ENCODE measurements around the gene RALGAPA1.
"Not testable (repeated sequence)": the region's sequence is repeated elsewhere in the genome, so short reads cannot be mapped to it uniquely, and the experiment has no call there.

Gene RALGAPA1

DNA sequence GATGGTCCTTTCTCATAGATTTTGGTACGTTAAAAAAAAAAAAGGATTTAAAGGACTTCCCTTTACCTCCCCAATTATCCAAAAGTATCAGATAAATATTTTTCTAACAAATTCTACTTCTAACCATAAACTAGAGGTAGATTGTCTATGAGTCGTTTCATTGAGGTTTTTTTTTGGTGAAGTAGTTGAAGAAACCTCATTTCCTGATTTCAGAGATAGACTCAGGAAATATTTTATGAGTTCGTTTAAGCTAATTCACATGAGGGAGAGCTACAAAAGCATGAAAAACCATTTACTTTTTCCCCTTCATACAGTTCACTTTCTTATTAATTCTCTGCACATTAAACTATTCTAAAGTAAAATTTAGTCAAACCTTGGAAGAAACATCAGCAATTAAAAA, 112.5 kb downstream of the RALGAPA1 start:
- peak; percentile 57 for DNase-seq

DNA sequence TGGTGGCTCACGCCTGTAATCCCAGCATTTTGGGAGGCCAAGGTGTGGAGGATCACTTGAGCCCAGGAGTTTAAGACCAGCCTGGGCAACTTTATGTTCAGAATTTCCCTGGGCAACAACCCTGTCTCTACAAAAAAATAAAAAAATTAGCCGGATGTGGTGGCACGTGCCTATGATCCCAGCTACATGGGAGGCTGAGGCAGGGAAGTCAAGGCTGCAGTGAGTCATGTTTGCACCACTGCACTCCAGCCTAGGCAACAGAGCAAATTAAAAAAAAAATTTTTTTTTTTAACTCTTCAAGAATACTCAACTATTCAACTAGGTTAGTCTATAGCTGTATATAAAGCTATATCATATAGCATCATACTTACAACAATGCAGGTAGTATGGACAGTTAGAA, 113.0 kb downstream of the RALGAPA1 start:
- peak; percentile 27 for DNase-seq

DNA sequence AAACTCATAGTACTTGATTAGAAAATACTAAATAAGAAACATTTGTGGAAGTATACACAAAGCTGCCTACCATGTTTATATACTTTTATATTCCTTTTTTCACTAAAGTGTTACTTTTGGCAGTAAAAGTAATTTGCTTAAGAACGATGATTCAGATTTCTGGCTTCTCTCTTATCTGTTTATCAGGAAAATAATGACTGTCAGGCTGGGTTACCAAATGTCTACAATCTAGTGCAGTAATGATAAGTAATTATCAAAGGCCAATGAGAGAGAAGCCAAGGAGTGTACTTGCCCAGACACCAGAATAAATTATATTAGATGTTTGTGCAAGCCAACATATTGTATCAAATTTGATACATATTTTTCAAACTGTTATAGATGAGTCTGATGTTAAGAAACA, 113.4 kb downstream of the RALGAPA1 start:
- DNase-seq: no peak

DNA sequence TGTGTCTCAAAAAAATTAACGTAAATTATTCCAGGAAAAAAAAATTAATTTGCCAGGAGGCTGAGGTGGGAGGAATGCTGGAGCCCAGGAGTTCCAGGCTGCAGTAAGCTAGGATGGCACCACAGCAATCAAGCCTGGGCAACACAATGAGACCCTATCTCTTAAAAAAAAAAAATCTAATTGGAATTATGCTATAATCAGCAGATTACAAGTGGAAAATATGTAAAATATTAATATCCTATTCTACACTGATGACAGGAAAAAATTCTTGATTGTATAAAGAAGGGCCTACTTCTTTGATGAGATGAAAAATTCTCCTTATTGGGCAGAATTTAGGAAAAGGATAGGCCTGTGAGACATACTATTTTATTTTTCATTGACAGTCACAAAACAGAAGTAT, 114.0 kb downstream of the RALGAPA1 start:
- no peak for DNase-seq

GRCh38 chr14:35689000-35689460, 120.1 kb downstream of the RALGAPA1 start:
- DNase-seq: peak; percentile 13

DNA sequence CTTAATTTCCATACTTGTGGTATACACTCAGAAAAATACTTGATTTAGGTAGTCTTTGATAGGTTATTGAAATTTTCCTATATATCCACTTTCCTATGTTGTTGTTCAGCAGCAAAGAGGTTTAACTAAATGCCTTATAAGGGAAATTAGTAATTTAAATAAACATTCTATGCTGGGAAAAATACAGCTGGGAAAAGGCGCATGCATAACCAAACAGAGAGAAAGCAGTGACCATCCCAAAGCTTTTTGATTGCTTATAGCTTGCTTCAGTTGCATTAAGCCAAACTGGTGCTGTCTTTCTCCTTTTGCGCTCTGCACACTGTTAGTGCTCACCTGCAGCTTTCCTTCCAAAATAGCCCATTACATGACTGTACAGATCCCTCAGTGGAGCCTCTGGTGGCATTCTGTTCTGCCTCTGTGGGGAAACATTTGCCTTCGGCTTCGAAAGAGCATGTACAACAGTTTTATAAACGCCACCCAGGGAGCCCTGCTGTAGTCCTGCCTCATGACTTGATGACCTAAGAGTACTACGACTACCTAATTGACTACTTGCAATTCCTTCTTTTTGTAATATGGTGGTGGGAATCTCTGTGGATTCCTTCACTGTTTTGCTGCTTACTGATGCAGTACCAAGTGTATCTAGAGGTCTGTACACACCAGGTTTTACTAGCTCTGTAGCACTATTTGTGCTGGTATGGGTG, 120.8 kb downstream of the RALGAPA1 start:
- no peak for DNase-seq

- DNase-seq: no peak
Observed at GRCh38 chr14:35687335-35687939, 121.7 kb downstream of the RALGAPA1 start.

GRCh38 chr14:35683688-35684087, 125.4 kb downstream of the RALGAPA1 start:
- DNase-seq: not testable (repeated sequence)

DNA sequence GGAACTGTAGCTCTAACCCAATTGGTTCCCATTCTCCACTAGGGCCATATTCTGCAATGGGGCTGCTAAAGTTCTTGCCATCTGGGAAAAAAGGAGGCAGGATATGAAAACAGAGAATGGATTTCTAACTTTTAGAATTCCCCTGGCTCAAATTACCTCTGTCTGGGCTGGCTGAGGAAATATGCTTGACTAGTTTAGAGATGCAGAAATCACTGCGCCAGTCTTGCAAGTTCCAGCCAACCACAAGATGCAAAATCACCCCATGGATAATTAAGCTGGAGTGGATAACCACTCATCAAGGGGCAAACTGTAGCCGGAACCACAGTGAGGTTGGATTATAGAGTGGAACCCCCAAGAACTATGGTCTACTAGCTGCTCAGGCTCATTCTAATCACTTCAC, 126.3 kb downstream of the RALGAPA1 start:
- no peak for DNase-seq

GRCh38 chr14:35678403-35679028, 130.6 kb downstream of the RALGAPA1 start:
- no peak for DNase-seq

DNA sequence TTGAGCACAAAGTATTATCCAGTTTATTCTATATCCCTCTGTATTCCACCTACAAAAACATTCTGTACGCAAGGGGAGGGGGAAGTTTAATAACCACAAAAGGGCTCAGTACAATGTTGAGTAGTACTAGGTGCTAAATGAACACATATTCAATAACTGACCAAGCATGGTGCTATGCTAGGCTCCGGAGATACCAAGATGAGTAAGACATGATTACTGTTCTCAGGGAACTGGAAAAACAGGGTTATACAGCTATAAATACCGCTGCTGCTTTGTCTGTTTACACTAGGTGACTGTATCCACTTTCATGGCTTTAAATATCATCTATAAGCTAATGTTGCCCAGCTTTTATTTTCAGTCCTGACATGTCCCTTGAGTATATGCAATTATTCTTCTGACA, 139.3 kb downstream of the RALGAPA1 start:
- no peak for DNase-seq

DNA sequence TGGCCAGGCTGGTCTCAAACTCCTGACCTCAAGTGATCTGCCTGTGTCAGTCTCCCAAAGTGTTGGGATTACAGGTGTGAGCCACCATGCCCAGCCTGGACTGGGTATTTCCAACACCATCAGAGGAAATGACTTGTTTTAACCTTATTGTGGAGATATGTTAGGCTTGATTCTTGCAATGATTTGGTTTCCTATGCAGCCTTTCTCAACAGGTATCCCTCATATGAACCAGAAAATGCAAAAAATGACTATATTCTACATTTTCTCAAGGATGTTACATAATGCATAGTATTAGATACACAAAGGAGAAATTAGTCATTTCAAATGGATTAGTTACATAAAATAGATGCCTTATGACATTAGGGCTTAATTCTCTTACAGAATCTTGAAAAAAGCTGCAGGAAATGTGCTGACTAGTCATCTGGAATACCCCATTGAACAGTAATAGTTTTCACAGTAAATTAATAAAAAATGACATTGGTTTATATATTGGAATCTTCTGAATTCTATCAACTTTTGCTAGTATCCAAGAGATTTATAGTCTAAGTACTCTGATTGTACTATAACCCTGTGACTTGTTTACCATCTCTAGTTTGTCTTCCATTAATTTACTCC, 142.6 kb downstream of the RALGAPA1 start:
- DNase-seq: no peak

- no peak for DNase-seq
Observed at GRCh38 chr14:35661875-35662274, 147.2 kb downstream of the RALGAPA1 start.

GRCh38 chr14:35653045-35653444, 156.1 kb downstream of the RALGAPA1 start:
- DNase-seq: no peak

GRCh38 chr14:35643513-35643912, 165.6 kb downstream of the RALGAPA1 start:
- DNase-seq: no peak

DNA sequence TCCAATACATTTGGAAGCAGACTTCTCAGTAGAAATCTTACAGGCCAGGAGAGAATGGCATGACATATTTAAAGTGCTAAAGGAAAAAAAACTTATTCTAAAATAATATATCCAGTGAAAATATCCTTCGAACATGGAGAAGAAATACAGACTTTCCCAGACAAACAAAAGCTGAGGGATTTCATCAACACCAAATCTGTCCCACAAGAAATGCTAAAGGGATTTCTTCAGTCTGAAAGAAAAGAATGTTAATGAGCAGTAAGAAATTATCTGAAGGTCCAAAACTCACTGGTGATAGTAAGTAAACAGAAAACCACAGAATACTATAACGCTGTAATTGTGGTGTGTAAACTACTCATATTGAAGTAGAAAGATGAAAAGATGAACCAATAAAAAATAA, 171.2 kb downstream of the RALGAPA1 start:
- no peak for DNase-seq

DNA sequence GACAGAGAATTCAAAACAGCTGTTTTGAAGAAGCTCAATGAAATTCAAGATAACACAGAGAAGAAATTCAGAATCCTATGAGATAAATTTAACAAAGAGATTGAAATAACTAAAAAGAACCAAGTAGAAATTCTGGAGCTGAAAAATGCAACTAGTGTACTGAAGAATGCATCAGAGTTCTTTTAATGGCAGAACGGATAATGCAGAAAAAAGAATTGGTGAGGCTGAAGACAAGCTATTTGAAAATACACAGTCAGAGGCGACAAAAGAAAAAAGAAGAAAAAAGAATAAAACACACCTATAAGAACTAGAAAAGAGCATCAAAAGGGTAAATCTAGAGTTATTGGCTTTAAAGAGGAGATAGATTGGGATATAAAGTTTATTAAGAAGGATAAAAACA, 171.8 kb downstream of the RALGAPA1 start:
- DNase-seq: no peak

- no peak for DNase-seq
Observed at GRCh38 chr14:35632676-35633075, 176.4 kb downstream of the RALGAPA1 start.

GRCh38 chr14:35632271-35632670, 176.8 kb downstream of the RALGAPA1 start:
- no peak for DNase-seq

- DNase-seq: no peak
Observed at GRCh38 chr14:35631071-35631805, 177.9 kb downstream of the RALGAPA1 start.

DNA sequence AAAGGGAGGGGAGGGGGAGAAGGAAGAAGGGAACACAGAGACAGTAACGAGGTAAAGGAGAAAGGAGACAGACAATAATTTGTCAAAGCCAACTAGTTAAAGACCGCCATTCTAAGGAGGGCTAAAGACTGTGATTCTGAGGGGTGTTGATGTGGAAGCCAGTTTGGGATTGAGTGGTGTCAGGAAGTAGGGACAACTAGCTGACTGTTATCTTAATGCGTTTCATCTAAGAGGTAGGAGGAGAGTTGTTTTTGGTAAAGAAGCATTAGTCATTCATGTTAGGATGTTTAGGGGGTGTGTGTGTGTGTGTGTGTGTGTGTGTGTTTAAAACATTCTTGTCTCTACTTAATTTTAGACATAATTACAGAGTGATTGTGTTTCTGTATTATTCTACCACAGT, 180.1 kb downstream of the RALGAPA1 start:
- DNase-seq: no peak

- not testable (repeated sequence) for DNase-seq
Observed at GRCh38 chr14:35626947-35627346, 182.1 kb downstream of the RALGAPA1 start.

- not testable (repeated sequence) for DNase-seq
Observed at GRCh38 chr14:35621996-35622395, 187.1 kb downstream of the RALGAPA1 start.
